DND-41 (cell line): ENCODE results near the gene DCDC1.

Source experiments
- ATAC-seq: fragments of 200-7000 bp; cut with Tn5 transposase; 3 replicates; pipeline ENCODE4 v1.9.1; 2021; ENCODE audit warnings: low read depth; ENCODE audit not compliant: insufficient read depth
- DNase-seq: peaks from one replicate; pipeline ENCODE4 v3.0.0-alpha.2; 2020
- H2AFZ ChIP-seq: 2 replicates; pipeline ENCODE4 v1.6.0; 2012; ENCODE audit warnings: low read depth, low read length
- H3K27ac ChIP-seq: 2 replicates; pipeline ENCODE4 v1.5.1; 2012; ENCODE audit warnings: low read length, inconsistent platforms
- H3K27me3 ChIP-seq: fragments of 200-600 bp; sonication (generic); 2 replicates; pipeline ENCODE4 v1.6.0; 2012; ENCODE audit warnings: low read length, mild to moderate bottlenecking, inconsistent platforms; ENCODE audit not compliant: insufficient read depth, poor library complexity
- H3K36me3 ChIP-seq: 2 replicates; pipeline ENCODE4 v1.5.1; 2012; ENCODE audit warnings: low read length, inconsistent platforms; ENCODE audit not compliant: insufficient read depth
- H3K4me1 ChIP-seq: 2 replicates; pipeline ENCODE4 v1.5.1; 2012; ENCODE audit warnings: mild to moderate bottlenecking, low read length; ENCODE audit not compliant: insufficient read depth
- H3K4me2 ChIP-seq: 2 replicates; pipeline ENCODE4 v1.6.0; 2012; ENCODE audit warnings: mild to moderate bottlenecking, moderate library complexity, low read length, inconsistent platforms; ENCODE audit not compliant: insufficient read depth
- H3K4me3 ChIP-seq, 2 experiments: fragments of 200-600 bp in 1 of 2; shearing (Covaris generic) in 1 of 2; 2 replicates each; pipeline ENCODE4 v1.5.1; 2012 to 2016; ENCODE audit warnings: inconsistent platforms in 2 of 2, low read length in 2 of 2, mild to moderate bottlenecking in 2 of 2, low read depth in 1 of 2, moderate library complexity in 1 of 2
- H3K79me2 ChIP-seq: 2 replicates; pipeline ENCODE4 v1.6.0; 2012; ENCODE audit warnings: low read length, inconsistent platforms; ENCODE audit not compliant: insufficient read depth
- H3K9ac ChIP-seq: 2 replicates; pipeline ENCODE4 v1.6.0; 2012; ENCODE audit warnings: low read depth, mild to moderate bottlenecking, inconsistent platforms, low read length, moderate library complexity
- H3K9me3 ChIP-seq: 2 replicates; pipeline ENCODE4 v1.5.1; 2012; ENCODE audit warnings: low read length, moderate library complexity, mild to moderate bottlenecking, inconsistent platforms; ENCODE audit not compliant: insufficient read depth, severe bottlenecking
- H4K20me1 ChIP-seq: 2 replicates; pipeline ENCODE4 v1.6.0; 2012; ENCODE audit warnings: low read length; ENCODE audit not compliant: insufficient read depth
- EZH2 ChIP-seq: IDR thresholded peaks from 3 replicates; pipeline ENCODE4 v1.6.1; 2012; ENCODE audit warnings: borderline replicate concordance, low read depth, mild to moderate bottlenecking, moderate library complexity, low read length, inconsistent platforms; ENCODE audit not compliant: severe bottlenecking
- TF ChIP-seq, protein P1 (sequence below): IDR thresholded peaks from 2 replicates; pipeline ENCODE4 v1.5.1; 2012; ENCODE audit warnings: borderline replicate concordance, low read length, moderate library complexity, mild to moderate bottlenecking; ENCODE audit not compliant: poor library complexity, severe bottlenecking; ENCODE audit errors: extremely low read depth

Gene DCDC1

GRCh38 chr11:30911247-30911646 is 458.3 kb downstream of the DCDC1 start:
- no peaks in the 10 kb centered on the region for H3K27me3 ChIP-seq
- ATAC-seq (no peak), DNase-seq (no peak)
- H3K4me2 ChIP-seq = no peak overlapping the region
- TF ChIP-seq, protein P1, sequence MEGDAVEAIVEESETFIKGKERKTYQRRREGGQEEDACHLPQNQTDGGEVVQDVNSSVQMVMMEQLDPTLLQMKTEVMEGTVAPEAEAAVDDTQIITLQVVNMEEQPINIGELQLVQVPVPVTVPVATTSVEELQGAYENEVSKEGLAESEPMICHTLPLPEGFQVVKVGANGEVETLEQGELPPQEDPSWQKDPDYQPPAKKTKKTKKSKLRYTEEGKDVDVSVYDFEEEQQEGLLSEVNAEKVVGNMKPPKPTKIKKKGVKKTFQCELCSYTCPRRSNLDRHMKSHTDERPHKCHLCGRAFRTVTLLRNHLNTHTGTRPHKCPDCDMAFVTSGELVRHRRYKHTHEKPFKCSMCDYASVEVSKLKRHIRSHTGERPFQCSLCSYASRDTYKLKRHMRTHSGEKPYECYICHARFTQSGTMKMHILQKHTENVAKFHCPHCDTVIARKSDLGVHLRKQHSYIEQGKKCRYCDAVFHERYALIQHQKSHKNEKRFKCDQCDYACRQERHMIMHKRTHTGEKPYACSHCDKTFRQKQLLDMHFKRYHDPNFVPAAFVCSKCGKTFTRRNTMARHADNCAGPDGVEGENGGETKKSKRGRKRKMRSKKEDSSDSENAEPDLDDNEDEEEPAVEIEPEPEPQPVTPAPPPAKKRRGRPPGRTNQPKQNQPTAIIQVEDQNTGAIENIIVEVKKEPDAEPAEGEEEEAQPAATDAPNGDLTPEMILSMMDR = no peak
- TF ChIP-seq EZH2 = no peak
- H2AFZ ChIP-seq = no peak overlapping the region
- no peaks in the 10 kb centered on the region for H4K20me1 ChIP-seq
- no peaks in the 10 kb centered on the region for H3K36me3 ChIP-seq
- H3K9me3 ChIP-seq = no peaks in the 10 kb centered on the region
- H3K4me1 ChIP-seq = no peaks in the 10 kb centered on the region
- H3K27ac ChIP-seq = no peak overlapping the region
- H3K4me3 ChIP-seq = no peak overlapping the region
- no peaks in the 10 kb centered on the region for H3K79me2 ChIP-seq
- H3K9ac ChIP-seq = no peak overlapping the region

DNA sequence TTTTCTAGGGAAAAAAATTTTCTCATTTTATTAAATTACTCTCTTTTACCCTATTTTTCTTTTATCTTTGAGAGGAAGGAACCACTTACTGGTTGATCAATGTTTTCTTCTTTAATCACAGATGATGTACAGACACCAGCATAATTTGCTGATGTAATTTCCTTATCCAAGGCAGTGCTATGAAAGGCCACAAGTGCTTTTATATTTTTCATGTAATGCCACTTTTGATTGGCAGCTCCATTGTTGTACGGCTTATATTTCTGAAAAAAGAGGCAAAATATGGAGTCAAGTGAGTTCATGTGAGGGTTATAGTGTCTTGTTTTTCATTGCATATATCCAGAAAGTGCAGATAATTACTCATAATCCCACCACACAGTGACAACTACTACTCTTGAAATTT is 460.7 kb downstream of the DCDC1 start:
- Histone ChIP-seq H3K27me3 (no peaks in the 10 kb centered on the region), H3K9ac (no peak overlapping the region), H2AFZ (no peak overlapping the region), H3K9me3 (no peaks in the 10 kb centered on the region), H3K4me2 (no peak overlapping the region), H3K79me2 (no peaks in the 10 kb centered on the region), H4K20me1 (no peaks in the 10 kb centered on the region), H3K4me1 (no peaks in the 10 kb centered on the region), H3K27ac (no peak overlapping the region), H3K4me3 (no peak overlapping the region), H3K36me3 (no peaks in the 10 kb centered on the region)
- DNase-seq = no peak
- TF ChIP-seq, protein P1 = no peak
- TF ChIP-seq EZH2 = no peak
- ATAC-seq = no peak

DNA sequence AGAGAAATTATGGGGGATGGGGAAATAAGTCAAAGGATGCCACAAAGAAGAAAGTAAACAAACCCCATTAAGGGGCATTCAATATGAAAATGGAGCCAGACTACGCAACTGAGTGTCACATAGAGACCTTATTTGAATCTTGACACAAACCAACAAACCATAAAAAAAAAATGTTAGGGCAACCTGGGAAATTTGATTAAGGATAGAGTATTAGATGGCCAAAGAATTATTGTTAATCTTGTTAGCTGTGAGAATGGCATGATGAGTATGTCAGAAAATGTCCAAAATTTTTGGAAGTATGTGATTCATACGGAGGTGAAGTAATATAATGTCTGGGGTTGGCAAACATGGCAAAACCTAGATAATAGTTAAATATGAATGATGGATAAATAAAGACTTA is 461.3 kb downstream of the DCDC1 start:
- TF ChIP-seq EZH2 = no peak
- TF ChIP-seq, protein P1 = no peak
- no peaks in the 10 kb centered on the region for H3K9me3 ChIP-seq
- H4K20me1 ChIP-seq = no peaks in the 10 kb centered on the region
- H3K4me2 ChIP-seq = no peak overlapping the region
- no peak overlapping the region for H3K4me3 ChIP-seq
- H3K36me3 ChIP-seq = no peaks in the 10 kb centered on the region
- no peaks in the 10 kb centered on the region for H3K27me3 ChIP-seq
- H3K27ac ChIP-seq = no peak overlapping the region
- H2AFZ ChIP-seq = no peak overlapping the region
- no peaks in the 10 kb centered on the region for H3K79me2 ChIP-seq
- DNase-seq (no peak), ATAC-seq (no peak)
- no peak overlapping the region for H3K9ac ChIP-seq
- no peaks in the 10 kb centered on the region for H3K4me1 ChIP-seq

- H3K4me1 ChIP-seq = no peaks in the 10 kb centered on the region
- no peak overlapping the region for H3K9ac ChIP-seq
- no peaks in the 10 kb centered on the region for H3K36me3 ChIP-seq
- TF ChIP-seq, protein P1 = no peak
- no peak for TF ChIP-seq EZH2
- DNase-seq (no peak), ATAC-seq (no peak)
- H3K4me3 ChIP-seq = no peak overlapping the region
- no peak overlapping the region for H3K27ac ChIP-seq
- no peaks in the 10 kb centered on the region for H3K27me3 ChIP-seq
- H2AFZ ChIP-seq = no peak overlapping the region
- H4K20me1 ChIP-seq = no peaks in the 10 kb centered on the region
- no peak overlapping the region for H3K4me2 ChIP-seq
- H3K9me3 ChIP-seq = no peaks in the 10 kb centered on the region
- no peaks in the 10 kb centered on the region for H3K79me2 ChIP-seq
Measured at GRCh38 chr11:30902929-30903328, 466.6 kb downstream of the DCDC1 start.
